SH-SY5Y (cell line): Measurements from ENCODE around the gene SEMA4B.

ENCODE experiments used
- GATA2 ChIP-seq: IDR thresholded peaks from 2 replicates; pipeline ENCODE4 v1.6.1; 2011; ENCODE audit warnings: mild to moderate bottlenecking, low read depth, low read length
- GATA3 ChIP-seq: IDR thresholded peaks from 2 replicates; pipeline ENCODE4 v1.6.1; 2011; ENCODE audit warnings: low read depth, mild to moderate bottlenecking, low read length, moderate library complexity

- TF ChIP-seq GATA2 (no peak), GATA3 (no peak)
These were observed 47.7 kb downstream of the SEMA4B start for GRCh38 chr15:90248789-90249202.
